ENCODE data around the gene STPG3. TPM values are rescaled to one million over a fixed set of nuclear protein-coding genes. Genes with fewer than 3 reads are reported as not detected.

STPG3 gene
- total RNA-seq, 4 donors from 2014 or later, result not detected

GRCh38 chr9:137296670-137297664 lies 45.9 kb downstream of the STPG3 start:
- no peaks in the 10 kb centered on the region for H3K36me3 ChIP-seq
- H3K27ac ChIP-seq, result peak overlapping the region; percentile 60 to 77
- intact Hi-C loops (cut with DNase I; ENCODE audit: low total_unique reads), result no loop called here
- peaks cover 0 to 22% of the 10 kb centered on the region in 2 donors for H3K4me1 ChIP-seq
- peaks cover 27 to 47% of the 10 kb centered on the region in 2 donors for H3K27me3 ChIP-seq
- no peak for DNase-seq
- TF ChIP-seq, protein P1, sequence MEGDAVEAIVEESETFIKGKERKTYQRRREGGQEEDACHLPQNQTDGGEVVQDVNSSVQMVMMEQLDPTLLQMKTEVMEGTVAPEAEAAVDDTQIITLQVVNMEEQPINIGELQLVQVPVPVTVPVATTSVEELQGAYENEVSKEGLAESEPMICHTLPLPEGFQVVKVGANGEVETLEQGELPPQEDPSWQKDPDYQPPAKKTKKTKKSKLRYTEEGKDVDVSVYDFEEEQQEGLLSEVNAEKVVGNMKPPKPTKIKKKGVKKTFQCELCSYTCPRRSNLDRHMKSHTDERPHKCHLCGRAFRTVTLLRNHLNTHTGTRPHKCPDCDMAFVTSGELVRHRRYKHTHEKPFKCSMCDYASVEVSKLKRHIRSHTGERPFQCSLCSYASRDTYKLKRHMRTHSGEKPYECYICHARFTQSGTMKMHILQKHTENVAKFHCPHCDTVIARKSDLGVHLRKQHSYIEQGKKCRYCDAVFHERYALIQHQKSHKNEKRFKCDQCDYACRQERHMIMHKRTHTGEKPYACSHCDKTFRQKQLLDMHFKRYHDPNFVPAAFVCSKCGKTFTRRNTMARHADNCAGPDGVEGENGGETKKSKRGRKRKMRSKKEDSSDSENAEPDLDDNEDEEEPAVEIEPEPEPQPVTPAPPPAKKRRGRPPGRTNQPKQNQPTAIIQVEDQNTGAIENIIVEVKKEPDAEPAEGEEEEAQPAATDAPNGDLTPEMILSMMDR (IDR thresholded peaks at IDR 0.05), result no peak
- TF ChIP-seq POLR2A (IDR thresholded peaks at IDR 0.05), result peak in 1 of 2 donors; percentile 37
- peak overlapping the region in 1 of 2 donors; percentile 10 for H3K4me3 ChIP-seq
- H3K9me3 ChIP-seq, result no peaks in the 10 kb centered on the region

- Histone ChIP-seq H3K27me3 (peaks cover 33 to 47% of the 10 kb centered on the region in 2 donors), H3K4me1 (peaks cover 0 to 26% of the 10 kb centered on the region in 2 donors), H3K4me3 (no peak overlapping the region), H3K36me3 (no peaks in the 10 kb centered on the region), H3K9me3 (no peaks in the 10 kb centered on the region), H3K27ac (peak overlapping the region; percentile 56 to 77)
- no peak for TF ChIP-seq POLR2A (IDR thresholded peaks at IDR 0.05)
- TF ChIP-seq, protein P1 (IDR thresholded peaks at IDR 0.05), result no peak
- intact Hi-C loops (cut with DNase I; ENCODE audit: low total_unique reads), result no loop called here
- no peak for DNase-seq
These were observed 46.9 kb downstream of the STPG3 start for GRCh38 chr9:137297966-137298365.

- intact Hi-C loops (cut with DNase I; ENCODE audit: low total_unique reads), result no loop called here
- peaks cover 38 to 47% of the 10 kb centered on the region in 2 donors for H3K27me3 ChIP-seq
- H3K4me3 ChIP-seq, result no peak overlapping the region
- H3K27ac ChIP-seq, result peak overlapping the region; percentile 56 to 77
- peaks cover 0 to 26% of the 10 kb centered on the region in 2 donors for H3K4me1 ChIP-seq
- no peak for DNase-seq
- H3K9me3 ChIP-seq, result no peaks in the 10 kb centered on the region
- H3K36me3 ChIP-seq, result no peaks in the 10 kb centered on the region
- no peak for TF ChIP-seq POLR2A (IDR thresholded peaks at IDR 0.05)
- TF ChIP-seq, protein P1 (IDR thresholded peaks at IDR 0.05), result no peak
These were observed 47.5 kb downstream of the STPG3 start for GRCh38 chr9:137298401-137299202.

GRCh38 chr9:137299203-137299565 lies 48.1 kb downstream of the STPG3 start:
- Histone ChIP-seq H3K9me3 (no peaks in the 10 kb centered on the region), H3K36me3 (no peaks in the 10 kb centered on the region), H3K4me3 (no peak overlapping the region), H3K4me1 (peaks cover 0 to 26% of the 10 kb centered on the region in 2 donors), H3K27me3 (peaks cover 40 to 47% of the 10 kb centered on the region in 2 donors), H3K27ac (peak overlapping the region; percentile 7 to 77)
- TF ChIP-seq POLR2A (IDR thresholded peaks at IDR 0.05), result no peak
- intact Hi-C loops (cut with DNase I; ENCODE audit: low total_unique reads), result no loop called here
- DNase-seq, result no peak

- Histone ChIP-seq H3K9me3 (no peaks in the 10 kb centered on the region), H3K4me3 (no peak overlapping the region), H3K4me1 (peaks cover 0 to 25% of the 10 kb centered on the region in 2 donors), H3K27ac (peak overlapping the region; percentile 35 to 77), H3K27me3 (peaks cover 33 to 41% of the 10 kb centered on the region in 2 donors), H3K36me3 (no peaks in the 10 kb centered on the region)
- no peak for DNase-seq
- intact Hi-C loops (cut with DNase I; ENCODE audit: low total_unique reads), result loop anchor here (10.0 kb wide), 1 partner anchor 115 kb away; no protein-coding TSS in a partner anchor
- no peak for TF ChIP-seq POLR2A (IDR thresholded peaks at IDR 0.05)
These were observed 48.9 kb downstream of the STPG3 start for GRCh38 chr9:137299938-137300337.
